Measurements from ENCODE around the gene GFRA1. TPM values are rescaled to one million over a fixed set of nuclear protein-coding genes. Genes with fewer than 3 reads are reported as not detected.

GFRA1 gene
- total and polyA plus RNA-seq, 2 donors (not counting 3 experiments of a cell fraction or from before 2014, with no cell fraction given), result 0.22 to 0.88 TPM

- no peak overlapping the region for H3K9ac ChIP-seq (replicated peaks; ENCODE audit: extremely low read depth, insufficient read depth, low read length)
- CTCF ChIA-PET, result interaction anchor here (0.6 kb wide), 1 partner anchor 72 kb away, joined by 4 read pairs; no protein-coding TSS in a partner anchor
- H3K27ac ChIP-seq (ENCODE audit: insufficient read depth, low read depth, low read length), result no peak overlapping the region
- no peaks in the 10 kb centered on the region for H3K27me3 ChIP-seq (ENCODE audit: control insufficient read depth in 2 of 2, insufficient read depth in 2 of 2, low read length in 2 of 2)
- no peak for DNase-seq (ENCODE audit: low read depth, low spot score)
- FAIRE-seq, result no peak
- H3K4me1 ChIP-seq (ENCODE audit: control insufficient read depth, extremely low read depth, insufficient read depth, low read length), result no peaks in the 10 kb centered on the region
- intact Hi-C loops (cut with micrococcal nuclease), result no loop called here
- H4K20me1 ChIP-seq (replicated peaks; ENCODE audit: control insufficient read depth, extremely low read depth, insufficient read depth, low read length), result no peaks in the 10 kb centered on the region
- no peaks in the 10 kb centered on the region for H3K9me1 ChIP-seq (replicated peaks; ENCODE audit: control insufficient read depth, extremely low read depth, insufficient read depth, low read length)
- no peaks in the 10 kb centered on the region for H3K36me3 ChIP-seq (ENCODE audit: control insufficient read depth in 2 of 2, extremely low read depth in 1 of 2, insufficient read depth in 2 of 2, low read length in 2 of 2)
- dilution Hi-C loops (cut with MboI; ENCODE audit: extremely low pct_ligation_motif_present, low sequenced_read_pairs), result no loop called here
- no peak overlapping the region for H3K4me2 ChIP-seq (ENCODE audit: insufficient read depth, low read length)
- POLR2A ChIA-PET, result no interaction called here
- H3K9me3 ChIP-seq (replicated peaks; ENCODE audit: control insufficient read depth, insufficient read depth, low read length), result no peaks in the 10 kb centered on the region
- BruUV-seq (replicated peaks), result no TSS peak
- H3K79me2 ChIP-seq (ENCODE audit: control insufficient read depth, insufficient read depth, low read length), result no peaks in the 10 kb centered on the region
- H2AFZ ChIP-seq (ENCODE audit: low read depth, low read length), result no peak overlapping the region
- TF ChIP-seq EZH2 (IDR thresholded peaks at IDR 0.05; ENCODE audit: borderline replicate concordance, low read depth, low read length, severe bottlenecking) (no peak), MYC (IDR thresholded peaks at IDR 0.05; ENCODE audit: low read depth, low read length) (no peak), FOS (IDR thresholded peaks at IDR 0.05; ENCODE audit: borderline replicate concordance, insufficient read depth, low read length) (no peak), JUN (IDR thresholded peaks at IDR 0.05; ENCODE audit: borderline replicate concordance, insufficient read depth, insufficient read length, low read depth) (no peak), GATA2 (IDR thresholded peaks at IDR 0.05; ENCODE audit: insufficient read depth, insufficient read length, low read depth, low read length) (no peak), MAX (IDR thresholded peaks at IDR 0.05; ENCODE audit: insufficient read depth, insufficient read length) (no peak), CTCF (IDR thresholded peaks at IDR 0.05; ENCODE audit: extremely low read depth in 1 of 2, insufficient read depth in 1 of 2, low read depth in 1 of 2, low read length in 2 of 2) (no peak), POLR2A (IDR thresholded peaks at IDR 0.05; ENCODE audit: low read depth, low read length) (no peak), POLR2AphosphoS5 (IDR thresholded peaks at IDR 0.05; ENCODE audit: insufficient read depth, low read depth, low read length) (no peak)
- H3K4me3 ChIP-seq (replicated peaks in 1 of 3; ENCODE audit: insufficient read depth in 1 of 3, low read depth in 1 of 3, low read length in 3 of 3), result no peak overlapping the region
These were observed 202.2 kb downstream of the GFRA1 start for GRCh38 chr10:116070743-116071320.
